ENCODE results near the gene PPP1R9A.

DNA sequence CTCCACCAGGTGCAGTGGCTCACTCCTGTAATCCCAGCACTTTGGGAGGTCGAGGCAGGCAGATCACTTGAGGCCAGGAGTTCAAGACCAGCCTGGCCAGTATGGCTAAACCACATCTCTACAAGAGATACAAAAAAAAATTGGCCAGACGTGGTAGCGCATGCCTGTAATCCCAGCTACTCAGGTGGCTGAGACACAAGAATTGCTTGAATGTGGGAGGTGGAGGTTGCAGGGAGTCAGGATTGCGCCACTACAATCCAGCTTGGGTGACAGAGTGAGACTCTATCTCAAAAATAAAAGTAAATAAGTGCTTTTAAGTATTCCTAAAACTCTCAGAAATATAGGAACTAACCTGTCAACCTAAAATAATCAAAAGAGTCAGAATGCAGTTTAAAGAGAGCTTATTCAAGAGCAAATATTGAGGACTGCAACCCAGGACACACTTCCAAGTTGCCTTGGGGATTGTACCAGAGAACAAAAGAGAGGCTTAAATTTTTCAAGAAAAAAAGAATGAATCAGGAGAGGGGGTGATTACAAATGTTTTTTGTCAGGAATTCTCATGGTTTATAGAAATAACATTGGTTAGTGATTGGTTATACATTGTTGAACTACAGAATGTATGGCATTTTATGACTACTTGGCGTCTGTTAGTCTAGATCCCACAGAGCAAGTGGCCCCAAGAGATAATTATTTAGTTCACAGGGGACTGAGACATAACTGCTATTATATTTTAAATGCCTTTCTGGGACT is 33.2 kb upstream of the PPP1R9A start:
- TF ChIP-seq, protein P1, sequence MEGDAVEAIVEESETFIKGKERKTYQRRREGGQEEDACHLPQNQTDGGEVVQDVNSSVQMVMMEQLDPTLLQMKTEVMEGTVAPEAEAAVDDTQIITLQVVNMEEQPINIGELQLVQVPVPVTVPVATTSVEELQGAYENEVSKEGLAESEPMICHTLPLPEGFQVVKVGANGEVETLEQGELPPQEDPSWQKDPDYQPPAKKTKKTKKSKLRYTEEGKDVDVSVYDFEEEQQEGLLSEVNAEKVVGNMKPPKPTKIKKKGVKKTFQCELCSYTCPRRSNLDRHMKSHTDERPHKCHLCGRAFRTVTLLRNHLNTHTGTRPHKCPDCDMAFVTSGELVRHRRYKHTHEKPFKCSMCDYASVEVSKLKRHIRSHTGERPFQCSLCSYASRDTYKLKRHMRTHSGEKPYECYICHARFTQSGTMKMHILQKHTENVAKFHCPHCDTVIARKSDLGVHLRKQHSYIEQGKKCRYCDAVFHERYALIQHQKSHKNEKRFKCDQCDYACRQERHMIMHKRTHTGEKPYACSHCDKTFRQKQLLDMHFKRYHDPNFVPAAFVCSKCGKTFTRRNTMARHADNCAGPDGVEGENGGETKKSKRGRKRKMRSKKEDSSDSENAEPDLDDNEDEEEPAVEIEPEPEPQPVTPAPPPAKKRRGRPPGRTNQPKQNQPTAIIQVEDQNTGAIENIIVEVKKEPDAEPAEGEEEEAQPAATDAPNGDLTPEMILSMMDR (IDR thresholded peaks at IDR 0.05), result no peak
- TF ChIP-seq POLR2A (IDR thresholded peaks at IDR 0.05; ENCODE audit: low read depth) (no peak), POLR2AphosphoS5 (IDR thresholded peaks at IDR 0.05) (no peak)

All from esophagus muscularis mucosa (tissue), 3 donors.